Adipose tissue (tissue), 3 donors: ENCODE measurements around the gene ASAP2. TPM values are rescaled to one million over a fixed set of nuclear protein-coding genes. Genes with fewer than 3 reads are reported as not detected.

Experiments
- H3K27ac ChIP-seq: one replicate; pipeline ENCODE4 v1.5.1; 2013; ENCODE audit warnings: low read depth, low read length
- WGBS, 3 donors: extraction: QIAGEN DNeasy Blood & Tissue Kit; methylation state at CpG; one replicate each; pipeline ENCODE4 v1.1.7; 2013; 5-methylcytosine and 5-hydroxymethylcytosine counted together
- polyA plus RNA-seq, 3 donors: library from polyadenylated mRNA; stranded (reverse); fragments of 200-250 nt; gene quantifications; one replicate each; pipeline ENCODE4 v1.2.3, GENCODE V29; 2013
- donor health status: healthy with polysubstance abuse.
- donor health status: Bipolar disorder and iron deficiency.
- donor health status: healthy.

Gene ASAP2
- polyA plus RNA-seq, 3 donors, result 4.1 to 24.0 (median 12.5) TPM

DNA sequence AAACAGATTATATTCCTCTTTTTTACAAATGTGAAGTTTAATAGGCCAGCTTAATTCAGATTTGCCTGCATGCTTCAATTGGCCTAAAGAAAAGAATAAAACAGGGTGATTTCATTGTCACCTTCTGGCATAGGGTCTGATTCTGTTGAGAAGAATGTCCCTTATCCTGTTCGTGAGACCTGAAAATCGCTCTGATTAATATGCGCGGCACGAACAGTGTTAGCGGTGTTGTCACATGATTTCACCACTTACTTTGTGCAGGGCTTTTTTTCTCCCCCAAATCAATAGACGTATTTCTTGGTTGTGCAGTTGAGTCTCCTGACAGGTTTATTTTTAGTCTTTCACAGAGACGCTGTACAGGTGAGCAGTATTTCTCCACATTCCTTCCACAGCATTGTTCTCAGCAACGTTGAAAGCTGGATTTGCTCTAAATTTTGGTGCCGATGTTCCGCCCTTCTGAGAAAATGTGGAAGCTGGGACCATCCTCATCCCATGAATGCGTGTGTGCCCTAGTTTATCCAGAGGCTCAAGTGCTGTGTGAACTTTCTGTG is 134.8 kb downstream of the ASAP2 start:
- WGBS, 3 donors, result 64 to 92% (median 90%) methylated on average over 12 of the region's 12 CpGs

GRCh38 chr2:9342659-9343058 is 136.0 kb downstream of the ASAP2 start:
- no peak overlapping the region for H3K27ac ChIP-seq
- WGBS, 3 donors, result 95 to 97% (median 95%) methylated on average over 8 of the region's 8 CpGs

More for the DNA sequence above, 134.8 kb downstream of the ASAP2 start:
- H3K27ac ChIP-seq, result no peak overlapping the region

- WGBS, 3 donors, result 95 to 96% (median 96%) methylated on average over 7 of the region's 7 CpGs
- no peak overlapping the region for H3K27ac ChIP-seq
These were observed 136.9 kb downstream of the ASAP2 start for GRCh38 chr2:9343524-9343923.

DNA sequence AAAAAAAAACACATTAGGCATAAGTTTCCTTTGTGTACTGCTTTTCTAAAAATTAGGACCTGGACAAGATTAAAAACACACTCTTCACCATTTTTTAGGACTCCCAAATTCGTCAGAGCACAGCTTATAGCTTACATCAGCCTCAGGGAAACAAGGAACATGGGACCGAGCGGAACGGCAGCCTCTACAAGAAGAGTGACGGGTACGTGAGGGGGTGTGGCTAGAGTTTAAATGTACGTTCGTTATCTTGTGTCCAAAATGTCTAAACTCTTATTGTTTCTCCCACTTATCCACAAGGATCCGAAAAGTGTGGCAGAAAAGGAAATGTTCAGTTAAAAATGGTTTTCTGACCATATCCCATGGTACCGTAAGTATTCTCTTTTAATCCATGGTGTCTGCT is 137.8 kb downstream of the ASAP2 start:
- WGBS, 3 donors, result 93 to 95% (median 94%) methylated on average over 10 of the region's 10 CpGs
- H3K27ac ChIP-seq, result no peak overlapping the region

DNA sequence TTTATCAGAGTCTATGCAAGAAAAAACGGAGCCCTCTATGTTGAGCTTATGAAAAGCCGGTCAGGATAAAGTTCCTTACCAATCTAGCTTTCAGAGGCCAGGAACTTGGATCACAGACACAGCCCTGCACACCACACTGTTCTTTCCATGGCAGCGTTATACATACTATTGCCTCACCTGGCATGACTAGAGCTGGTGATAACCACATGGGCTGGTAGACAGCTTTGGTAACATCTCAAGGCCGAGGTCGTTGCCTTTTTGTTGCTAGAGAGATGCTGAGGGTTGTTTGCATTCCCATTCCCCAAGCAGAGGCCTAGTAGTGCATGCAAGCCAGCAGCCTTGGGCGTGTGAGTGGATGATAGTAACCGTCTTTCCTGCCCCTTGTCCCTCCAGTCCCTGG is 138.7 kb downstream of the ASAP2 start:
- no peak overlapping the region for H3K27ac ChIP-seq
- 84 to 94% (median 92%) methylated on average over 7 of the region's 7 CpGs for WGBS, 3 donors

GRCh38 chr2:9345997-9346396 is 139.4 kb downstream of the ASAP2 start:
- WGBS, 3 donors, result 95 to 98% (median 95%) methylated on average over 10 of the region's 10 CpGs
- no peak overlapping the region for H3K27ac ChIP-seq

DNA sequence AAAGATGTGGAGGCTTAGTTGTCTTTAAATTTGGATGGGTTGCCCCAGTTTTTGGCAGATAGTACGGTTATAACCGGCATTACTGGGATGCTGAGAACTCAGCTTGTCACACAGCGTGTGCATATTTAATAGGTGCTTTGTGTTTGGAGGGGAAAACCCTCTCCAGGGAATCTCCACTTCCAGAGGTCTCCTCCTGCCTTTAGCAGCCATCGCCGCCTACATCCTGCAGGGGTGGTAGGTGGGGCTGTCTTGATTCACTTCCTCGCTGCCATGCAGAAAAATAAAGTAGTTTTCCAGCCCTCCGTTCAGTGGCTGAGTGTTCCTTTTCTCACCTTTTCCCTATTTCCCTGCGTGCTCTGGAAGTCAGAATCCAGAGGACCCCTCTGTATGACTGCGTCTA is 140.3 kb downstream of the ASAP2 start:
- WGBS, 3 donors, result 57 to 73% (median 73%) methylated on average over 9 of the region's 9 CpGs
- H3K27ac ChIP-seq, result no peak overlapping the region

DNA sequence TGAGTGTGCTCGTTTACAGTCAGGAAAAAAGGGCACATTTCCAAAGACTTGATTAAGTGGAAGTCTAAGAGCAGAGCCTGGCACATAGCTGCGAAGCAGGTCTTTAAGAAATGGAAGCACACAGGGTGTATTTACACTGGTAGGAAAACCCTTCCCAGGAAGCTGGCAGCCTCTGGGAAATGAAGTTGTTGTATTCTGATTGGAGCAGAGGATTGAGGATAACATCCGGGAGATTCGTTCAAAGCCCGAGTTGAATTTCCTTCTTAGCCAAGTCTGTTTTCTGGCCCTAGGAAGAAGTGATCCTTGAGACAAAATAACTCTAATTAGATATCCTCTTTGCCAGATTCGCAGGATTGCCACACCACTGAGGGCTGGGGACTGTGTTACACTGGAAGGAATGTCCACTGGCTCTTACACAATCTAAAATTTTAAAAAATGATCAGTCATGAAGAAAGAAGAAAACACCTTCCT is 140.8 kb downstream of the ASAP2 start:
- WGBS, 3 donors, result 13 to 41% (median 37%) methylated on average over 6 of the region's 6 CpGs
- H3K27ac ChIP-seq, result no peak overlapping the region

DNA sequence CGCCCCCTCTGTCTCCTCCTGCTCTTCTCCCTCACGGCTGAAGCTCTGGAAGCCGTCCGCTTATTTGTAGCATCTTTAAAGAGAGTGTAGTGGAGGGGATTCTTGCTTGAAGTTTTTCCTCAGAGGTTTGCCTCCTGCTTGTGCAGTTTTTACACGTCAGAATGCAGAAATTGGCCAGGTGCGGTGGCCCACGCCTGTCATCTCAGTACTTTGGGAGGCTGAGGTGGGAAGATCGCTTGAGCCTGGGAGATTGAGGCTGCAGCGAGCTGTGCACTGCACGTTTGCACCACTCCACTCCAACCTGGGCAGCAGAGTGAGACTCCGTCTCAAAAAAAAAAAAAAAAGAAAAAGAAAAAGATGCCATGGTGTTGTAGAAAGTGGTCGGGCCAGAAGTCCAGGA is 147.7 kb downstream of the ASAP2 start:
- no peak overlapping the region for H3K27ac ChIP-seq
- 95 to 96% (median 95%) methylated on average over 12 of the region's 12 CpGs for WGBS, 3 donors

DNA sequence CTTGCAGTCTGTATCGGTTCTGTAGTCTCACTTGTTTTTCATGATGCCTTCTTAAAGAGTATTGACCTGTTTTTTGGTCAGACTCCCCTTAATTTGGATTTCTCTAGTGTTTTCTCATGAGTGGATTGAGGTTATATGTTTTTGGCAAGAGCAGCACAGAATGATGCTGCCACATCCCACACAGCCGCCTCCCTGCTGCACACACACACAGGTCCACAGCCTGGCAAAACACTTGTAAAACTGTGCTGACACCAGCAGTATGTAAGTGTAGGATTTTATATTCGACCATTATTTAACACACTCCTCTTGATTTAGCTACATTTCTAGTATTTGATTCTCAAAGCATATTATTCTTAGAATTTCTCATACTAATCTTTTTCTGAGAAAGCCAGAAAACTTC is 148.7 kb downstream of the ASAP2 start:
- H3K27ac ChIP-seq, result no peak overlapping the region

DNA sequence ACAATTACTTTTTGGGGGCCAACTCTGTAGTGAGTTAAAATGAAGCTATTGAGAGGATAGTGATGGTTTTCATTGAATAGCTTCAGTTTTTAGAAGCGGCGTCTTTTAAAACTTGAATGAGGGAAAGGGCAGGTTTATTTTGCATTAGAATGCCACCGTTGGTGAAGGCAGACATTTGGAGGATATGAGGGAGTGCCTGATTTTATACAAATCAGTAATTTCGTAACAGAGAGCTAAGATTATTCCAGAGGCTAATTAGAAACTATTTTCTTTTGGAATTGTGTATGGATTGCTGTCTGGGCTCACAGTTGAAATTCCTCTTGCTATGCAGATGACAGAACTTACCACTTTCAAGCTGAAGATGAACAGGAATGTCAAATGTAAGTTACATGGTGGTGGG is 149.1 kb downstream of the ASAP2 start:
- WGBS, 3 donors, result 72 to 85% (median 84%) methylated on average over 4 of the region's 4 CpGs

More for the DNA sequence above, 148.7 kb downstream of the ASAP2 start:
- WGBS, 3 donors, result 79 to 89% (median 81%) methylated on average over 3 of the region's 3 CpGs

GRCh38 chr2:9356261-9356660 is 149.6 kb downstream of the ASAP2 start:
- 70 to 88% (median 85%) methylated on average over 11 of the region's 11 CpGs for WGBS, 3 donors
- no peak overlapping the region for H3K27ac ChIP-seq

More for the DNA sequence above, 149.1 kb downstream of the ASAP2 start:
- no peak overlapping the region for H3K27ac ChIP-seq

DNA sequence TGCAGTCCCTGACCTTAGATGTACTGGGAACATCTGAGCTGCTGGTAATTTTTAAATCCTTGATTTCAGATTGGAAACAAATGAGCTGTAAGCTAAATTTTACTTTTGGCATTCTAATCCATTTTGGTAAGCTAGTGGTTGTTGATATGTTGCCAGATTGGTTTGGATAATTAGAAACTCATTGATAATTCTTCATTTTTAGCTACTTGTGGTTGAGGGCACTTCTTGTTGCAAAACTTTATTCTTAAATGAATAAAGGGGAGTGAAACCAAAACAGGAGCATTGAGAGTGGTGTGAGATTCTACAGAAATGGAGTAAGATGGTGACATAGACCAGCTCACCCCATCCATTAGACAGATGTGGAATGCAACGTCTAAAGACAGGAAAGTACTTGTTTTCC is 152.2 kb downstream of the ASAP2 start:
- WGBS, 3 donors, result 40 to 63% (median 57%) methylated on average over 1 of the region's 1 CpG
- no peak overlapping the region for H3K27ac ChIP-seq

GRCh38 chr2:9359463-9359862 is 152.9 kb downstream of the ASAP2 start:
- WGBS, 3 donors, result 59 to 94% (median 91%) methylated on average over 4 of the region's 4 CpGs
- no peak overlapping the region for H3K27ac ChIP-seq

- H3K27ac ChIP-seq, result no peak overlapping the region
- WGBS, 3 donors, result 95 to 100% (median 96%) methylated on average over 1 of the region's 1 CpG
These were observed 153.5 kb downstream of the ASAP2 start for GRCh38 chr2:9360110-9360509.

- no peak overlapping the region for H3K27ac ChIP-seq
- 88 to 97% (median 96%) methylated on average over 2 of the region's 2 CpGs for WGBS, 3 donors
These were observed 154.1 kb downstream of the ASAP2 start for GRCh38 chr2:9360701-9361100.

DNA sequence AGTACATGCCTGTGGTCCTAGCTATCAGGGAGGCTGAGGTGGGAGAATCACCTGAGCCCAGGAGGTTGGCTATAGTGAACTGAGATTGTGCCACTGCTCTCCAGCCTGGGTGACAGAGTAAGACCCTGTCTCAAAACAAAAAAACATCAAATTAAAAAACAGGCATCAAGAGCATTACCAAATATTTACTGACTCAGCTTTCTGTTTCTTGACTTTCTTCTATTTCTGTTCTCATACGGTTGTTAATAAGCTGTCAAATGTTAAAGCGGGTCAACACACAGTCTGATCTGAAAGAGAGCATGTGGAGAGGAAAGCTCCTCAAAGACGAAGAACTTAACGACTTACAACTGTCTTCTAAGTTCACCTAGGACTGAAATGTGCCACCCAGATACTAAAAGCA is 157.8 kb downstream of the ASAP2 start:
- 86 to 89% (median 89%) methylated on average over 4 of the region's 4 CpGs for WGBS, 3 donors
- H3K27ac ChIP-seq, result no peak overlapping the region

GRCh38 chr2:9364791-9365497 is 158.3 kb downstream of the ASAP2 start:
- H3K27ac ChIP-seq, result no peak overlapping the region
- 65 to 72% (median 67%) methylated on average over 4 of the region's 4 CpGs for WGBS, 3 donors

DNA sequence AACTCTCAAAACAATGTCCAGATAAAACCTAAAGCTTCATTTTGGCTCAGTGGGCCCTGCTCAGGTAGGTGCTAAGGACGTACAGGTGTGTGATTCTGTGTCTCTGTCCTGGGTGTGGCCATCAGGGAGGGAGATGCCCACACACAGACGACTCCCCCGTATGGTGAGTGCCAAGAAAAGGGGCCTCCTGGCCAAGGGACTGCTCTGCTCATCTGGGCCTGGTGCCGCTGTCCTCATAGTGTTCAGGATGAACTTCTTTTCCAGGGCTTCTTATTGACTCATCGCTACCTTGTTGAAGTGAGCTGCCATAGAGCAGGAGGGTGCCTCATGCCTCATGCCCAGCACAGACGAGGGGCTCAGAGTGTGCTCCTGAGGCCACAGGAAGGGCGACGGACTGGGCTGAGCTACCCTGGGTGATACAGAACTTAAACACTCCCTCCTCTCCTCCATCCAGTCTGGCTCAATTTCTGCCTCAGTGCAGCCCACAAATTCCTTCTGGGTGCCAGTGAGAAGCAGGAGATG is 158.9 kb downstream of the ASAP2 start:
- no peak overlapping the region for H3K27ac ChIP-seq
- WGBS, 3 donors, result 77 to 87% (median 84%) methylated on average over 8 of the region's 8 CpGs

- 85 to 87% (median 86%) methylated on average over 6 of the region's 6 CpGs for WGBS, 3 donors
These were observed 159.4 kb downstream of the ASAP2 start for GRCh38 chr2:9366026-9366425.

More at GRCh38 chr2:9366026-9366425, 159.4 kb downstream of the ASAP2 start:
- no peak overlapping the region for H3K27ac ChIP-seq
